ENCODE measurements around the gene ADORA2B.
"Not testable (repeated sequence)": the region's sequence is repeated elsewhere in the genome, so short reads cannot be mapped to it uniquely, and the experiment has no call there.

The ADORA2B gene

DNA sequence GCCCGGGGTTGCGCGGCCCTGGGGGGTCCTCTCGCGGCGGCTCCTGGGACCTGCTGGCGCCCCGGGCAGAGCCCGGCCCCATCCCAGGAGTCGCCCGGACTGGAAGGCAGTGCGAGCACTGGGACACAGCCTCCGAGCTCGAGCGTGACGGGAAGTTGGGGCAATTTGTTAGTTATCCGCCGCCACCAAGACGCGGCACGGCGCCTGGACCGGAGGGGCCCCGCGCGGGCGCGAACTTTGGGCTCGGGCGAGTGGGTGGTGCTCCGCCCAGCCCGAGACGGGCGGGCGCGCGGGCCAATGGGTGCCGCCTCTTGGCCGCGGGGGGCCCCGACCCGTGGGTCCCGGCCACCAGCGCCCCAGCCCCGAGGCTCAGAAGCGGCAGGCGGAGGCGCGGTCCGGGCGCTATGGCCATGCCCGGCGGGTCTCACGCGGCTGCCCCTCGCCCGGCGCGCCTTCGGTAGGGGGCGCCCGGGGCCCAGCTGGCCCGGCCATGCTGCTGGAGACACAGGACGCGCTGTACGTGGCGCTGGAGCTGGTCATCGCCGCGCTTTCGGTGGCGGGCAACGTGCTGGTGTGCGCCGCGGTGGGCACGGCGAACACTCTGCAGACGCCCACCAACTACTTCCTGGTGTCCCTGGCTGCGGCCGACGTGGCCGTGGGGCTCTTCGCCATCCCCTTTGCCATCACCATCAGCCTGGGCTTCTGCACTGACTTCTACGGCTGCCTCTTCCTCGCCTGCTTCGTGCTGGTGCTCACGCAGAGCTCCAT, at the start of gene ADORA2B:
ADORA2B (plus strand) TSS at position 372 of the 768 bp plus-strand sequence; CDS start at position 491, 119 bp downstream.
- Histone ChIP-seq H3K4me3 (ENCODE audit: low read depth in 1 of 2, low read length in 2 of 2) (peak within 1 kb of the TSS; percentile 68 to 70), H3K27ac (ENCODE audit: low read length) (no peak within 1 kb of the TSS), H3K9me3 (ENCODE audit: control insufficient read depth in 1 of 2, low read length in 2 of 2) (no peaks in the 10 kb centered on the region), H3K27me3 (ENCODE audit: low read depth, low read length) (no peaks in the 10 kb centered on the region), H3K36me3 (ENCODE audit: control insufficient read depth in 1 of 2, insufficient read depth in 2 of 2, low read length in 2 of 2) (no peaks in the 10 kb centered on the region), H3K4me1 (ENCODE audit: control insufficient read depth in 1 of 2, insufficient read depth in 2 of 2, low read length in 2 of 2) (peaks cover 5 to 12% of the 10 kb centered on the region in 2 donors)

DNA sequence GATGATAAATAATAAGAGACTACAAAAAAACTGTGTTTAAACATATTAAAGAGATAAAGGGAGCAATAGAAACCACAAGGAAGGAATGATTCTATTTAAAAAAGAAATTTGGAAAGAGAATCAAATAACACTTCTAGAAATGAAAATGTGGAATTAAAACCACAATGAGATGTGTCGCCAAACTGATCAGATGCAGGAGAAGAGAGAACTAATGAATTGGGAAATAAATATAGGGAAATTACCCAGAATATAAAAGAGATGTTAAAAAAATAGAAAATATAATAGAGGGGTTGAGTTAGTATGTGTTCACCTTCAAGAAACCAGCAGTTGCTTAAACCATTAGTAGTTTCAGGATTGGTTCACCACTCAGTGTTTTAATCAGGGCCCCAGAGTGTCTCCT, 48.7 kb upstream of the ADORA2B start:
- Histone ChIP-seq H3K27ac (ENCODE audit: low read length) (no peak overlapping the region), H3K9me3 (ENCODE audit: control insufficient read depth in 1 of 2, low read length in 2 of 2) (no peaks in the 10 kb centered on the region), H3K36me3 (ENCODE audit: control insufficient read depth in 1 of 2, insufficient read depth in 2 of 2, low read length in 2 of 2) (no peaks in the 10 kb centered on the region), H3K4me3 (ENCODE audit: low read depth in 1 of 2, low read length in 2 of 2) (no peak overlapping the region), H3K27me3 (ENCODE audit: low read depth, low read length) (no peaks in the 10 kb centered on the region), H3K4me1 (ENCODE audit: control insufficient read depth in 1 of 2, insufficient read depth in 2 of 2, low read length in 2 of 2) (peaks cover 3 to 6% of the 10 kb centered on the region in 2 donors)

- H3K36me3 ChIP-seq (ENCODE audit: control insufficient read depth in 1 of 2, insufficient read depth in 2 of 2, low read length in 2 of 2), result no peaks in the 10 kb centered on the region
- no peak overlapping the region for H3K27ac ChIP-seq (ENCODE audit: low read length)
- H3K4me3 ChIP-seq (ENCODE audit: low read depth in 1 of 2, low read length in 2 of 2), result no peak overlapping the region
- H3K27me3 ChIP-seq (ENCODE audit: low read depth, low read length), result no peaks in the 10 kb centered on the region
- no peaks in the 10 kb centered on the region for H3K9me3 ChIP-seq (ENCODE audit: control insufficient read depth in 1 of 2, low read length in 2 of 2)
- peaks cover 3 to 6% of the 10 kb centered on the region in 2 donors for H3K4me1 ChIP-seq (ENCODE audit: control insufficient read depth in 1 of 2, insufficient read depth in 2 of 2, low read length in 2 of 2)
Measured at GRCh38 chr17:15896834-15897233, 48.1 kb upstream of the ADORA2B start.

- H3K9me3 ChIP-seq (ENCODE audit: control insufficient read depth in 1 of 2, low read length in 2 of 2); H3K27me3 ChIP-seq (ENCODE audit: low read depth, low read length); H3K36me3 ChIP-seq (ENCODE audit: control insufficient read depth in 1 of 2, insufficient read depth in 2 of 2, low read length in 2 of 2); H3K27ac ChIP-seq (ENCODE audit: low read length); H3K4me1 ChIP-seq (ENCODE audit: control insufficient read depth in 1 of 2, insufficient read depth in 2 of 2, low read length in 2 of 2); H3K4me3 ChIP-seq (ENCODE audit: low read depth in 1 of 2, low read length in 2 of 2): not testable (repeated sequence)
Measured at GRCh38 chr17:15899596-15899995, 45.3 kb upstream of the ADORA2B start.

DNA sequence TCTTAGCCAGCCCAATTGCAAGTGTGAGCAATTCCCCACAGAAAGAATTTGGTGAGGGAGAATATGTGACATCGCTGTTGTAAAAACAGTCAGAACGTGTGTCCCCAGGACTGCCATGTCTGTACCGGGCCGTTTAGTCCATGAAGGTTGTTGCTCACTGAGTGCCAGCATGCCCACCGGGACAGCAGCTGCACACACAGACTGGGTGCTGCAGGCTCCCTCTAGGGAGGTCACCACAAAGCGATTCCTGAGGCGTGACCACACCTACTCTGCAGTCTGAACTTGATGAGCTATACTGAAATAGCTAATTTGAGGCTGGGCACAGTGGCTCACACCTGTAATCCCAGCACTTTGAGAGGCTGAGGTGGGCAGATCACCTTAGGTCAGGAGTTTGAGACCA, 44.1 kb upstream of the ADORA2B start:
- Histone ChIP-seq H3K4me3 (ENCODE audit: low read depth in 1 of 2, low read length in 2 of 2) (no peak overlapping the region), H3K4me1 (ENCODE audit: control insufficient read depth in 1 of 2, insufficient read depth in 2 of 2, low read length in 2 of 2) (no peaks in the 10 kb centered on the region), H3K27me3 (ENCODE audit: low read depth, low read length) (no peaks in the 10 kb centered on the region), H3K36me3 (ENCODE audit: control insufficient read depth in 1 of 2, insufficient read depth in 2 of 2, low read length in 2 of 2) (no peaks in the 10 kb centered on the region), H3K9me3 (ENCODE audit: control insufficient read depth in 1 of 2, low read length in 2 of 2) (no peaks in the 10 kb centered on the region), H3K27ac (ENCODE audit: low read length) (no peak overlapping the region)

DNA sequence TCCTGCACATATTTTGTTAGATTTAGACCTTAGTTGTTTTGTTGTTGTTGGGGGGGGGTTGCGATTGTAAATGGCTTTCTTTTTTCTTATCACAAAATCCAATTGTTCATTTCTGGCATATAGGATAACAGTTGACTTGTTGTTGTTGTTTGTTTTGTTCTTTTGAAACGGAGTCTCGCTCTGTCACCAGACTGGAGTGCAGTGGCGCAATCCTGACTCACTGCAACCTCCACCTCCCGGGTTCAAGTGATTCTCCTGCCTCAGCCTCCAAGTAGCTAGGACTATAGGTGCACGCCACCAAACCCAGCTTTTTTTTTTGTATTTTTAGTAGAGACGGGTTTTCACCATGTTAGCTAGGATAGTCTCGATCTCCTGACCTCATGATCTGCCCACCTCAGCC, 39.7 kb upstream of the ADORA2B start:
- not testable (repeated sequence) for H3K27me3 ChIP-seq (ENCODE audit: low read depth, low read length)

GRCh38 chr17:15907290-15907689, 37.6 kb upstream of the ADORA2B start:
- Histone ChIP-seq H3K27ac (ENCODE audit: low read length) (no peak overlapping the region), H3K27me3 (ENCODE audit: low read depth, low read length) (no peaks in the 10 kb centered on the region), H3K9me3 (ENCODE audit: control insufficient read depth in 1 of 2, low read length in 2 of 2) (no peaks in the 10 kb centered on the region), H3K4me1 (ENCODE audit: control insufficient read depth in 1 of 2, insufficient read depth in 2 of 2, low read length in 2 of 2) (no peaks in the 10 kb centered on the region), H3K36me3 (ENCODE audit: control insufficient read depth in 1 of 2, insufficient read depth in 2 of 2, low read length in 2 of 2) (no peaks in the 10 kb centered on the region), H3K4me3 (ENCODE audit: low read depth in 1 of 2, low read length in 2 of 2) (no peak overlapping the region)

More for the DNA sequence above, 39.7 kb upstream of the ADORA2B start:
- H3K9me3 ChIP-seq (ENCODE audit: control insufficient read depth in 1 of 2, low read length in 2 of 2); H3K27ac ChIP-seq (ENCODE audit: low read length); H3K36me3 ChIP-seq (ENCODE audit: control insufficient read depth in 1 of 2, insufficient read depth in 2 of 2, low read length in 2 of 2); H3K4me1 ChIP-seq (ENCODE audit: control insufficient read depth in 1 of 2, insufficient read depth in 2 of 2, low read length in 2 of 2); H3K4me3 ChIP-seq (ENCODE audit: low read depth in 1 of 2, low read length in 2 of 2): not testable (repeated sequence)

DNA sequence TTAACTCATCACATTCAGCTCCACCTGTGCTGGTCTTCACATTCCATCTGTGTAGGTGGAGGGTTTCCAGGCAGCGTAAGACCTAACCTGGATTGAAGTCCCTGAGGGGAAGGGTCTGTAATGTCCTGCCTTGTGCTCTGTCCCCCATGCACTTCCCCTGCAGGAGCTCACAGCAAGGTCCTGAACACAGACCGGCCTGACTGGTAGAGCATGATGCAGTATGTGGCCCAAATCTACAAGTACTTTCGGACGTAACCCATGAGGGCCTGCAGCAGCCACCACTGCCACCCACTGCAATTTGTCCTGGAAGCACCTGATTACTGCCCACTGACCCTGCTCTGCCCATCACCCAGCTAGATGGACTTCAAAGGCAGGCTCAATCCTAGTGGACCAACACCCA, 36.6 kb upstream of the ADORA2B start:
- Histone ChIP-seq H3K4me3 (ENCODE audit: low read depth in 1 of 2, low read length in 2 of 2) (no peak overlapping the region), H3K36me3 (ENCODE audit: control insufficient read depth in 1 of 2, insufficient read depth in 2 of 2, low read length in 2 of 2) (no peaks in the 10 kb centered on the region), H3K27ac (ENCODE audit: low read length) (no peak overlapping the region), H3K9me3 (ENCODE audit: control insufficient read depth in 1 of 2, low read length in 2 of 2) (no peaks in the 10 kb centered on the region), H3K4me1 (ENCODE audit: control insufficient read depth in 1 of 2, insufficient read depth in 2 of 2, low read length in 2 of 2) (no peaks in the 10 kb centered on the region), H3K27me3 (ENCODE audit: low read depth, low read length) (no peaks in the 10 kb centered on the region)

- no peak overlapping the region for H3K27ac ChIP-seq (ENCODE audit: low read length)
- no peak overlapping the region for H3K4me3 ChIP-seq (ENCODE audit: low read depth in 1 of 2, low read length in 2 of 2)
Measured at GRCh38 chr17:15909481-15909991, 35.4 kb upstream of the ADORA2B start.

DNA sequence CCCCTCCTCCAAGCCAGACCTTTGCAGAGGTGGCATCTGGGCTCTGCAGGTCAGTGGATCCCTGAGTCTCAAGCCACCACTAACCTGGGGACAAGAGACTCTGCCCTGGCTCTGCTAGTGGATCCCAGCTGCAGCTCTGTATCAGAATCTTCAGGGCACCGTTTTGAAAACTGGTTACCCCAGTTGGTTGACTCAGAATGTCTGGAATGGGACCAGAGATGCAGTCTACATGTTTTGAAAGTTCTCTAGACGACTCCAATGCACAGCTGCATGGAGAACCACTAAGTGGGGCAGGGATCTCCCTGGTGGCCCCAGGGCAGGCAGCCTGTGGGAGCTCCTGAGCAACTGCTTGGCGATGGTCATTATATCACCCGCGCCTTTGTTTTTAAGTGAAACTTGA, 34.1 kb upstream of the ADORA2B start:
- no peaks in the 10 kb centered on the region for H3K9me3 ChIP-seq (ENCODE audit: control insufficient read depth in 1 of 2, low read length in 2 of 2)
- no peak overlapping the region for H3K27ac ChIP-seq (ENCODE audit: low read length)
- no peaks in the 10 kb centered on the region for H3K4me1 ChIP-seq (ENCODE audit: control insufficient read depth in 1 of 2, insufficient read depth in 2 of 2, low read length in 2 of 2)
- no peak overlapping the region for H3K4me3 ChIP-seq (ENCODE audit: low read depth in 1 of 2, low read length in 2 of 2)
- H3K27me3 ChIP-seq (ENCODE audit: low read depth, low read length), result no peaks in the 10 kb centered on the region
- no peaks in the 10 kb centered on the region for H3K36me3 ChIP-seq (ENCODE audit: control insufficient read depth in 1 of 2, insufficient read depth in 2 of 2, low read length in 2 of 2)

More at GRCh38 chr17:15909481-15909991, 35.4 kb upstream of the ADORA2B start:
- Histone ChIP-seq H3K9me3 (ENCODE audit: control insufficient read depth in 1 of 2, low read length in 2 of 2) (no peaks in the 10 kb centered on the region), H3K27me3 (ENCODE audit: low read depth, low read length) (no peaks in the 10 kb centered on the region), H3K36me3 (ENCODE audit: control insufficient read depth in 1 of 2, insufficient read depth in 2 of 2, low read length in 2 of 2) (no peaks in the 10 kb centered on the region), H3K4me1 (ENCODE audit: control insufficient read depth in 1 of 2, insufficient read depth in 2 of 2, low read length in 2 of 2) (no peaks in the 10 kb centered on the region)

DNA sequence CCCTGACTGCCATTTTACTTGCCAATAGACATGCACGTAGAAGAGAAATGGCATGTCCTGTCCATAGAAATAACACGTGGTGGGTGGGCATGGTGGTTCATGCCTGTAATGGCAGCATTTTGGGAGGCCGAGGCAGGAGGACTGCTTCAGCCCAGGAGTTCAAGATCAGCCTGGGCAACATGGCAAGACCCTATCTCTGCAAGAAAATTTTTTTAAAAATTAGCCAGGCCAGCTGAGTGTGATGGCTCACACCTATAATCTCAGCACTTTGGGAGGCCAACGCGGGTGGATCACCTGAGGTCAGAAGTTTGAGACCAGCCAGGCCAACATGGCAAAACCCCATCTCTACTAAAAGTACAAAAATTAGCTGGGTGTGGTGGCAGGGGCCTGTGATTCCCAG, 33.2 kb upstream of the ADORA2B start:
- not testable (repeated sequence) for H3K4me3 ChIP-seq (ENCODE audit: low read depth in 1 of 2, low read length in 2 of 2); H3K27ac ChIP-seq (ENCODE audit: low read length); H3K4me1 ChIP-seq (ENCODE audit: control insufficient read depth in 1 of 2, insufficient read depth in 2 of 2, low read length in 2 of 2); H3K27me3 ChIP-seq (ENCODE audit: low read depth, low read length); H3K9me3 ChIP-seq (ENCODE audit: control insufficient read depth in 1 of 2, low read length in 2 of 2); H3K36me3 ChIP-seq (ENCODE audit: control insufficient read depth in 1 of 2, insufficient read depth in 2 of 2, low read length in 2 of 2)

Measured in muscle layer of duodenum (tissue), 2 donors.